ENCODE measurements around the gene TMEM232. TPM values are rescaled to one million over a fixed set of nuclear protein-coding genes. Genes with fewer than 3 reads are reported as not detected.

The TMEM232 gene
- total RNA-seq, 4 donors from 2014 or later: 1.3 to 19.3 (median 7.1) TPM; not detected in 1

DNA sequence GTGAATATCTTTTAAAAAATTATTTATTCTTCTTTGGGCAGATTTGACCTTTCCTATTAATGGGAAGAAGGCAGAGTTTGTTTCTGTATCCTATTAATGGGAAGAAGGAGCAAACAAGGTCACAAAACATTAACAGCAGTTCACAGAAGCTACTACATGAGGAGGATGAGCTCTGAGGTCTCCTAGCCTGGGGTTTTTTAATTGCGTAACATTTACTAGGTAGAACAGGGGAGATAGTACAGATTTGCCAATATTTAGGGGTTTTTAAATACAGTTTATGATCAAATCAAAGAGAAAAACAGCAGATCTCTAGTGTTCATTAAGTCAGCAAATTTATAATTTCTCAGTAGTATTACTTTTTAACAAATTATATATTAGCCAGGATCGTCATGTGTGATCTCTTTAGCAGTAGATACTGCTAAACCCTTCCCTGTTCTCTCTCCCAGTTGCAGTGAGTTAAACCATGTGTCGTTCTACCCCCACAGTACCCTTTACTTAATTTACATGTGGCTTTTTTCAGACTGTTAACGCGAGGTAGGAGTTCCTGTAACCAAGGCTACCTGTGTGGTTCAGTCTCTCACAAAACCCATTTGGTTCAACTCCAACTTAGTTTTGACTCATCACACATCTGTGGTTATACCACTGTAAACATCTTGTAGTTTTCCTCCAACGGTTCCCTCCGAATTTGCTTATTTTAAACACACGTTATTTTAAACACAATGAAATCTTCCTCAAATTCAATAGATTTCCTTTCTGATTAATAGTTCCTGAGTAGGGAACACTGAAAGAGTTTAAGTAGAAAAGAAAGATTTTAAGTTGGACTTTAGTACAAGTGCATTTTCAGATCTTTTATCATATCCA is 25.7 kb upstream of the TMEM232 start:
- Histone ChIP-seq H3K9me3 (peaks cover 0 to 5% of the 10 kb centered on the region in 2 donors), H3K36me3 (no peaks in the 10 kb centered on the region), H3K4me1 (no peaks in the 10 kb centered on the region), H3K27ac (no peak overlapping the region), H3K4me3 (no peak overlapping the region), H3K27me3 (no peaks in the 10 kb centered on the region)
- intact Hi-C loops (cut with DNase I; ENCODE audit: low total_unique reads): no loop called here
- TF ChIP-seq POLR2A (IDR thresholded peaks at IDR 0.05): no peak
- TF ChIP-seq, protein P1, sequence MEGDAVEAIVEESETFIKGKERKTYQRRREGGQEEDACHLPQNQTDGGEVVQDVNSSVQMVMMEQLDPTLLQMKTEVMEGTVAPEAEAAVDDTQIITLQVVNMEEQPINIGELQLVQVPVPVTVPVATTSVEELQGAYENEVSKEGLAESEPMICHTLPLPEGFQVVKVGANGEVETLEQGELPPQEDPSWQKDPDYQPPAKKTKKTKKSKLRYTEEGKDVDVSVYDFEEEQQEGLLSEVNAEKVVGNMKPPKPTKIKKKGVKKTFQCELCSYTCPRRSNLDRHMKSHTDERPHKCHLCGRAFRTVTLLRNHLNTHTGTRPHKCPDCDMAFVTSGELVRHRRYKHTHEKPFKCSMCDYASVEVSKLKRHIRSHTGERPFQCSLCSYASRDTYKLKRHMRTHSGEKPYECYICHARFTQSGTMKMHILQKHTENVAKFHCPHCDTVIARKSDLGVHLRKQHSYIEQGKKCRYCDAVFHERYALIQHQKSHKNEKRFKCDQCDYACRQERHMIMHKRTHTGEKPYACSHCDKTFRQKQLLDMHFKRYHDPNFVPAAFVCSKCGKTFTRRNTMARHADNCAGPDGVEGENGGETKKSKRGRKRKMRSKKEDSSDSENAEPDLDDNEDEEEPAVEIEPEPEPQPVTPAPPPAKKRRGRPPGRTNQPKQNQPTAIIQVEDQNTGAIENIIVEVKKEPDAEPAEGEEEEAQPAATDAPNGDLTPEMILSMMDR (IDR thresholded peaks at IDR 0.05): no peak
- DNase-seq: no peak

DNA sequence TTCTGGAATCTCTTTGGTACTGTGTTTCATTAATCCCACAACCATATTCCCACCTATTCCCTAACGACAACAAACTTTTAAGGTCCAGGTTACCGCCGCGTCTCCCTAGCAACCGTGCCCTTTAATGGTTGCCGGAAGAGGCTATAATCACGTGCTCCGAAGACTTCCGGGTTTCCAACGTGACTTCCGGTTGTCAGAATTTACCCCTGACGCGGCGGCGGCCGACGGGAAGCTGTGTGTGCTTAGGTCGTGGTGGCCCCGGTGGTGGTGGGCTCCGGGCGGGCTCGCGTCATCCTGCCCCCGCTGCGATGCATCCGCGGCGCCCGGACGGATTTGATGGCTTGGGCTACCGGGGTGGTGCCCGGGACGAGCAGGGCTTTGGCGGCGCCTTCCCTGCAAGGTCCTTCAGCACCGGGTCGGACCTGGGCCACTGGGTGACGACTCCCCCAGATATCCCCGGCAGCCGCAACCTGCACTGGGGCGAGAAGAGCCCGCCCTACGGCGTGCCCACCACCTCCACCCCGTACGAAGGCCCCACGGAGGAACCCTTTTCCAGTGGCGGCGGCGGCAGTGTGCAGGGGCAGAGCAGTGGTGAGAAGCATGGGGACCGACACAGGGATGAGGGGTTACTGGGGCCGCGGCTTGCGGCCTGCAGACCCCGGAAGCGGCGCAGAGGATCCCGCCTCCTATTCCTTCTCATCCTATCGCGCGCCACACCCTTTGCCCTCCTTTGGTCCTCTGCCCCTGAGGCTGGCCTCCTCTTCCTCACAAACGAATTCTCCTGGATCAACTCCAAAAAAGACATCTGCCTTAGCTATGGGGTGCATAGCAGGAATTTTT is 12.6 kb upstream of the TMEM232 start, which contains the start of gene SLC25A46:
Gene SLC25A46 (plus strand): TSS at position 196 of the 840 bp plus-strand sequence. CDS start 113 bp downstream, at position 309.
- no peaks in the 10 kb centered on the region for H3K36me3 ChIP-seq
- peak; percentile 80 to 84 for DNase-seq
- intact Hi-C loops (cut with DNase I; ENCODE audit: low total_unique reads): no loop called here
- peak within 1 kb of the TSS; percentile 72 to 78 for H3K27ac ChIP-seq
- no peaks in the 10 kb centered on the region for H3K4me1 ChIP-seq
- H3K4me3 ChIP-seq: peak within 1 kb of the TSS; percentile 65 to 99
- no peaks in the 10 kb centered on the region for H3K27me3 ChIP-seq
- TF ChIP-seq POLR2A (IDR thresholded peaks at IDR 0.05): peak in 1 of 2 donors; percentile 49
- TF ChIP-seq, protein P1 (IDR thresholded peaks at IDR 0.05): no peak
- no peaks in the 10 kb centered on the region for H3K9me3 ChIP-seq

DNA sequence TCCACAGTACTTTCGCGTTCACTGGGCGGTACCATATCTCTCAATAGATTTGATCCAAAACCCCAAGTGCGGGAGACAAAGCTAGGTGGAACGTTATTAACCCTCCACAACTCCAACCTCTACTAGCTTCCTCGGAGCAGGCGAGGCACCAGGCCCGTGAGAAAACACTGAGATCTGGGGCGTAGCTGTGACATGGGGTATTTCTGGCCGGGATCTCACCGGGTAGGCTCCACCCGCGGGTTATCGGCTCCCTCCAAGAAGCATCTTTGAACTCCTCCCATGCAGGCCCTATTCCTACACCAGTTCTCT is 12.0 kb upstream of the TMEM232 start:
- TF ChIP-seq, protein P1 (IDR thresholded peaks at IDR 0.05): no peak
- intact Hi-C loops (cut with DNase I; ENCODE audit: low total_unique reads): no loop called here
- no peaks in the 10 kb centered on the region for H3K27me3 ChIP-seq
- no peaks in the 10 kb centered on the region for H3K9me3 ChIP-seq
- DNase-seq: no peak
- no peaks in the 10 kb centered on the region for H3K36me3 ChIP-seq
- peak overlapping the region; percentile 72 to 78 for H3K27ac ChIP-seq
- H3K4me3 ChIP-seq: peak overlapping the region; percentile 65 to 99
- no peaks in the 10 kb centered on the region for H3K4me1 ChIP-seq

DNA sequence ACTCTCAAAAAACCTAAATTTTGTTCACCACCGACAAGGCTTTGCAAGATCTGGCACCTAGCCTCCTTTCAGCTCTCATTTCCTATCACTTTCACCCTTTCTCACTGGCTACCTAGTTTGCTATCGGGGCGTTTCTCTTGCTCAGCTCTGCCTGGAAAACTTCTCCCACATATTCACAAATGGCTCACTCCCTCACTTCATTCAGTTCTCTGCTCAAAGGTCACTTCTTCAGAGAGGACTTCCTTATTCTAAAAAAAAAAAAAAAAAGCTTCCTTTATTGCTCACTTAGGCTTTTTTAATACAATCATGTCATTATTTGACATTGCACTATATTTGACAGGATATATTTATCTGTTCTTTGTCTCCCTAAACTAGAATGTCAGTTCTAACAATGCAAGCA is 10.3 kb upstream of the TMEM232 start:
- intact Hi-C loops (cut with DNase I; ENCODE audit: low total_unique reads): no loop called here
- DNase-seq: no peak

More for the DNA sequence above, 10.3 kb upstream of the TMEM232 start:
- Histone ChIP-seq H3K4me1 (no peaks in the 10 kb centered on the region), H3K36me3 (no peaks in the 10 kb centered on the region), H3K9me3 (no peaks in the 10 kb centered on the region), H3K27ac (no peak overlapping the region), H3K4me3 (no peak overlapping the region), H3K27me3 (no peaks in the 10 kb centered on the region)
- no peak for TF ChIP-seq POLR2A (IDR thresholded peaks at IDR 0.05)
- TF ChIP-seq, protein P1 (IDR thresholded peaks at IDR 0.05): no peak
